Astrocyte (in vitro differentiated cells and primary cell): Measurements from ENCODE around the gene COL3A1. TPM values are rescaled to one million over a fixed set of nuclear protein-coding genes. Genes with fewer than 3 reads are reported as not detected.

Experiments used
- DNase-seq: peaks from one replicate; pipeline ENCODE4 v3.0.0-alpha.2; 2010; ENCODE audit warnings: low read depth
- FAIRE-seq: peaks from 2 replicates; lab custom pipeline; 2011; peaks lifted over from hg19 to GRCh38; lab: Jason Lieb, UNC
- H2AFZ ChIP-seq: 2 replicates; pipeline ENCODE4 v1.6.0; 2012; ENCODE audit warnings: low read depth, low read length, inconsistent platforms
- H3K27ac ChIP-seq: 2 replicates; pipeline ENCODE4 v1.5.1; 2011; ENCODE audit warnings: low read depth, low read length, inconsistent platforms
- H3K27me3 ChIP-seq: 2 replicates; pipeline ENCODE4 v1.6.0; 2011; ENCODE audit warnings: low read length, inconsistent platforms; ENCODE audit not compliant: insufficient read depth
- H3K36me3 ChIP-seq: 2 replicates; pipeline ENCODE4 v1.5.1; 2011; ENCODE audit warnings: low read length, inconsistent platforms; ENCODE audit not compliant: insufficient read depth
- H3K4me1 ChIP-seq: 2 replicates; pipeline ENCODE4 v1.5.1; 2011; ENCODE audit warnings: low read length, inconsistent platforms; ENCODE audit not compliant: insufficient read depth
- H3K4me2 ChIP-seq: 2 replicates; pipeline ENCODE4 v1.6.0; 2012; ENCODE audit warnings: low read length, inconsistent platforms
- H3K4me3 ChIP-seq: 2 replicates; pipeline ENCODE4 v1.5.1; 2011; ENCODE audit warnings: low read depth, mild to moderate bottlenecking, low read length, inconsistent platforms; ENCODE audit not compliant: insufficient read depth
- H3K79me2 ChIP-seq: 2 replicates; pipeline ENCODE4 v1.6.0; 2012; ENCODE audit warnings: mild to moderate bottlenecking, low read length, inconsistent platforms; ENCODE audit not compliant: insufficient read depth
- H3K9ac ChIP-seq: 2 replicates; pipeline ENCODE4 v1.6.0; 2012; ENCODE audit warnings: mild to moderate bottlenecking, low read length, inconsistent platforms
- H3K9me3 ChIP-seq: 2 replicates; pipeline ENCODE4 v1.5.1; 2012; ENCODE audit warnings: low read depth, mild to moderate bottlenecking, low read length, inconsistent platforms; ENCODE audit not compliant: insufficient read depth
- H4K20me1 ChIP-seq: 2 replicates; pipeline ENCODE4 v1.6.0; 2012; ENCODE audit warnings: low read length, inconsistent platforms; ENCODE audit not compliant: insufficient read depth
- H3K27ac Mint-ChIP-seq: one replicate; pipeline ENCODE4 v1.8.0; 2021; ENCODE audit warnings: mild to moderate bottlenecking, mixed read lengths; ENCODE audit not compliant: unreplicated experiment
- H3K27me3 Mint-ChIP-seq: one replicate; pipeline ENCODE4 v1.8.0; 2021; ENCODE audit warnings: low read depth, mixed read lengths; ENCODE audit not compliant: unreplicated experiment
- H3K36me3 Mint-ChIP-seq: one replicate; pipeline ENCODE4 v1.8.0; 2021; ENCODE audit warnings: low read depth, mixed read lengths; ENCODE audit not compliant: unreplicated experiment
- H3K4me1 Mint-ChIP-seq: one replicate; pipeline ENCODE4 v1.8.0; 2021; ENCODE audit warnings: low read depth, mixed read lengths; ENCODE audit not compliant: unreplicated experiment
- H3K4me3 Mint-ChIP-seq: one replicate; pipeline ENCODE4 v1.8.0; 2021; ENCODE audit warnings: mild to moderate bottlenecking, moderate library complexity, mixed read lengths; ENCODE audit not compliant: unreplicated experiment
- H3K9me3 Mint-ChIP-seq: one replicate; pipeline ENCODE4 v1.8.0; 2021; ENCODE audit warnings: mild to moderate bottlenecking, mixed read lengths; ENCODE audit not compliant: unreplicated experiment
- CTCF ChIP-seq: IDR thresholded peaks from 2 replicates; pipeline ENCODE4 v1.5.1; 2011; ENCODE audit warnings: low read depth, mild to moderate bottlenecking, inconsistent platforms, low read length, moderate library complexity; ENCODE audit not compliant: insufficient read depth
- EZH2 ChIP-seq: IDR thresholded peaks from 2 replicates; pipeline ENCODE4 v1.6.1; 2012; ENCODE audit warnings: mild to moderate bottlenecking, low read length, inconsistent platforms; ENCODE audit not compliant: insufficient read depth
- total RNA-seq: library from RNA; stranded (reverse); gene quantifications from 2 replicates; pipeline ENCODE4 v1.2.1, GENCODE V29; 2021

The COL3A1 gene
- total RNA-seq, 1 donor from 2014 or later = 350 TPM

GRCh38 chr2:189000221-189000620, 26.0 kb downstream of the COL3A1 start:
- H3K27ac ChIP-seq = no peak overlapping the region
- peaks cover 10% of the 10 kb centered on the region for H3K36me3 ChIP-seq
- no peak overlapping the region for H2AFZ ChIP-seq
- peaks cover 11% of the 10 kb centered on the region for H3K4me1 ChIP-seq
- H3K9me3 ChIP-seq = no peaks in the 10 kb centered on the region
- no peak overlapping the region for H3K4me3 ChIP-seq
- H3K36me3 Mint-ChIP-seq = peaks cover 22% of the 10 kb centered on the region
- no peaks in the 10 kb centered on the region for H4K20me1 ChIP-seq
- no peak for DNase-seq
- H3K4me3 Mint-ChIP-seq = no peak overlapping the region
- no peak for FAIRE-seq
- no peaks in the 10 kb centered on the region for H3K79me2 ChIP-seq
- no peaks in the 10 kb centered on the region for H3K9me3 Mint-ChIP-seq
- no peaks in the 10 kb centered on the region for H3K27me3 ChIP-seq
- no peak overlapping the region for H3K4me2 ChIP-seq
- no peaks in the 10 kb centered on the region for H3K27me3 Mint-ChIP-seq
- peaks cover 12% of the 10 kb centered on the region for H3K4me1 Mint-ChIP-seq
- no peak overlapping the region for H3K27ac Mint-ChIP-seq
- no peak overlapping the region for H3K9ac ChIP-seq
- TF ChIP-seq CTCF (no peak), EZH2 (no peak)

- H4K20me1 ChIP-seq = no peaks in the 10 kb centered on the region
- no peaks in the 10 kb centered on the region for H3K9me3 Mint-ChIP-seq
- H3K27me3 Mint-ChIP-seq = no peaks in the 10 kb centered on the region
- FAIRE-seq (peak; percentile 78), DNase-seq (peak; percentile 78)
- H3K4me1 ChIP-seq = peaks cover 11% of the 10 kb centered on the region
- no peaks in the 10 kb centered on the region for H3K79me2 ChIP-seq
- H3K36me3 Mint-ChIP-seq = peaks cover 21% of the 10 kb centered on the region
- peaks cover 17% of the 10 kb centered on the region for H3K36me3 ChIP-seq
- peak overlapping the region; percentile 26 for H3K27ac ChIP-seq
- no peak for TF ChIP-seq CTCF
- TF ChIP-seq EZH2 = no peak
- no peak overlapping the region for H3K9ac ChIP-seq
- peak overlapping the region; percentile 77 for H3K27ac Mint-ChIP-seq
- H2AFZ ChIP-seq = no peak overlapping the region
- no peaks in the 10 kb centered on the region for H3K27me3 ChIP-seq
- peak overlapping the region; percentile 7 for H3K4me2 ChIP-seq
- H3K4me3 Mint-ChIP-seq = no peak overlapping the region
- no peaks in the 10 kb centered on the region for H3K9me3 ChIP-seq
- H3K4me1 Mint-ChIP-seq = peaks cover 12% of the 10 kb centered on the region
- H3K4me3 ChIP-seq = no peak overlapping the region
Observed at GRCh38 chr2:189002079-189002478, 27.9 kb downstream of the COL3A1 start.

- FAIRE-seq = no peak
- Mint-ChIP-seq H3K27ac (no peak overlapping the region), H3K4me1 (no peaks in the 10 kb centered on the region), H3K36me3 (peaks cover 22% of the 10 kb centered on the region), H3K27me3 (no peaks in the 10 kb centered on the region), H3K9me3 (no peaks in the 10 kb centered on the region), H3K4me3 (no peak overlapping the region)
- DNase-seq = no peak
- no peak for TF ChIP-seq EZH2
- no peak for TF ChIP-seq CTCF
- H3K27ac ChIP-seq = no peak overlapping the region
- peaks cover 31% of the 10 kb centered on the region for H3K36me3 ChIP-seq
- H3K4me2 ChIP-seq = no peak overlapping the region
- no peak overlapping the region for H3K9ac ChIP-seq
- H3K4me3 ChIP-seq = no peak overlapping the region
- H3K79me2 ChIP-seq = no peaks in the 10 kb centered on the region
- no peak overlapping the region for H2AFZ ChIP-seq
- H3K27me3 ChIP-seq = no peaks in the 10 kb centered on the region
- no peaks in the 10 kb centered on the region for H3K4me1 ChIP-seq
- H3K9me3 ChIP-seq = no peaks in the 10 kb centered on the region
- H4K20me1 ChIP-seq = no peaks in the 10 kb centered on the region
Observed at GRCh38 chr2:189008555-189009262, 34.5 kb downstream of the COL3A1 start.
